NB4 (cell line): Measurements from ENCODE around the gene FAM177B.

ENCODE experiments used
- DNase-seq: peaks from one replicate; pipeline ENCODE4 v3.0.0; 2010; ENCODE audit warnings: low read depth
- H3K4me3 ChIP-seq: one replicate; pipeline ENCODE4 v1.5.1; 2011; ENCODE audit warnings: mild to moderate bottlenecking, low read depth, low read length, moderate library complexity
- MYC ChIP-seq: IDR thresholded peaks from 2 replicates; pipeline ENCODE4 v1.6.1; 2011; ENCODE audit warnings: low read depth, low read length
- POLR2A ChIP-seq: IDR thresholded peaks from 2 replicates; pipeline ENCODE4 v1.6.1; 2011; ENCODE audit warnings: mild to moderate bottlenecking; ENCODE audit not compliant: insufficient read length; ENCODE audit errors: extremely low read depth
- TF ChIP-seq, protein P1 (sequence below): IDR thresholded peaks from 2 replicates; pipeline ENCODE4 v1.6.1; 2011; ENCODE audit warnings: low read depth, low read length
- TF ChIP-seq, protein P2 (sequence below): IDR thresholded peaks from one replicate; pipeline ENCODE4 v1.5.1; 2012; ENCODE audit warnings: low read depth, low read length

The FAM177B gene

DNA sequence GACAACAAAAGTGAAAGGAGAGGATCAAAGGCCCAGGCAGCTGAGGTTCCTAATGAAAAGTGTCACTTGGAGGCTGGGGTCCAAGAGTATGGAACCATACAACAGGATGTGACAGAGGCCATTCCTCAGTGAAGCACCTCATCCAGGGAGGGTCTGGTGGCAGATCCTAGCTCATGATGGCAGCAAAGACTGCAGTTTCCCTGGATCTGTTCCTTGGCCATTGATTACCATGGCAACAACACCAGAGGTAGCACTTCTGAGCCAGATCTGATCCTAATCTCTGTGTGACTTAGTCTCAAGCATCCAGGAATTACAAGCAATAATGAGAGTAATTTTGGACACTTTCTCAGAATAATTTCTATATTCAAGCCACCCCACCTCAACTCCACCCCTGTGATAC lies 12.9 kb downstream of the FAM177B start:
- DNase-seq = no peak
- no peak overlapping the region for H3K4me3 ChIP-seq
- TF ChIP-seq, protein P1, sequence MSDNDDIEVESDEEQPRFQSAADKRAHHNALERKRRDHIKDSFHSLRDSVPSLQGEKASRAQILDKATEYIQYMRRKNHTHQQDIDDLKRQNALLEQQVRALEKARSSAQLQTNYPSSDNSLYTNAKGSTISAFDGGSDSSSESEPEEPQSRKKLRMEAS = no peak
- no peak for TF ChIP-seq POLR2A
- TF ChIP-seq, protein P2, sequence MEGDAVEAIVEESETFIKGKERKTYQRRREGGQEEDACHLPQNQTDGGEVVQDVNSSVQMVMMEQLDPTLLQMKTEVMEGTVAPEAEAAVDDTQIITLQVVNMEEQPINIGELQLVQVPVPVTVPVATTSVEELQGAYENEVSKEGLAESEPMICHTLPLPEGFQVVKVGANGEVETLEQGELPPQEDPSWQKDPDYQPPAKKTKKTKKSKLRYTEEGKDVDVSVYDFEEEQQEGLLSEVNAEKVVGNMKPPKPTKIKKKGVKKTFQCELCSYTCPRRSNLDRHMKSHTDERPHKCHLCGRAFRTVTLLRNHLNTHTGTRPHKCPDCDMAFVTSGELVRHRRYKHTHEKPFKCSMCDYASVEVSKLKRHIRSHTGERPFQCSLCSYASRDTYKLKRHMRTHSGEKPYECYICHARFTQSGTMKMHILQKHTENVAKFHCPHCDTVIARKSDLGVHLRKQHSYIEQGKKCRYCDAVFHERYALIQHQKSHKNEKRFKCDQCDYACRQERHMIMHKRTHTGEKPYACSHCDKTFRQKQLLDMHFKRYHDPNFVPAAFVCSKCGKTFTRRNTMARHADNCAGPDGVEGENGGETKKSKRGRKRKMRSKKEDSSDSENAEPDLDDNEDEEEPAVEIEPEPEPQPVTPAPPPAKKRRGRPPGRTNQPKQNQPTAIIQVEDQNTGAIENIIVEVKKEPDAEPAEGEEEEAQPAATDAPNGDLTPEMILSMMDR = no peak
- no peak for TF ChIP-seq MYC

DNA sequence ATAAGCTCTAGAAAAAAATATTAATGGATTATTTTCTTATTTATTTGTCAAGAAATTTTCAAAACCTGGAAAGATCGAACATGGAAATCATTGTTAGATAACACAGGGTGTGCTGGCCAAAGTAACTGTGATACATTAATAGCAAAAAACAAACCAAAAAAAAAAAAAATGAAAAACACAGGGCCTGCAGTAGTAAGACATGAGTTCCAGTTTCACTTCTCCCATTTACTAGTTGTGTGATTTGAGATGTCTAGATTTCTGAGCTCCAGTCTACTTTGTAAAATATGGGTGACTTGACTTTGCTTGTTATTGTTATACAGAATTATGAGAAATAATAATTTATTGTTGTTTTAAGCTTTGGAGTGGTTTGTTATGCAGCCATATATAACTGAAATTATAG lies 13.6 kb downstream of the FAM177B start:
- no peak for TF ChIP-seq POLR2A
- TF ChIP-seq, protein P1 = no peak
- TF ChIP-seq MYC = no peak
- TF ChIP-seq, protein P2 = no peak
- no peak for DNase-seq

DNA sequence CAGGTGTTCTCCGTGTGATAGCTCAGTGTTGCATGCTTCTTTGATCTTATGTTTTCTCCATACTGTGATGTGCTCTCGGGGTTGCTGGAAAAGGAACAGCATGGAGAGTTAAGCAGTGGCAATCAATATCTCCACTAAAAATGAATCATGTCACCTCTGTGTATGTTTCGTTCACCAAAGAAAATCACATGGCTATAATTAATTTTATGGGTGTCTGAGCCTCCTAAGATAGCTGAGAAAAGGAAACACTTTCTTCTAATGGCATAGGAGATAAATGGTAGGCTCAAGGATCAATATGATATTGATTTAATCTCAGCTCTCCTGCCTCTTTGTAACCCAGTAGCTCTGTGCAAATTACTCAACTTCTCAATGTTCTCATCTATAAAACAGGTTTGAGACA lies 14.3 kb downstream of the FAM177B start:
- no peak for DNase-seq
- no peak for TF ChIP-seq MYC
- TF ChIP-seq, protein P2 = no peak
- TF ChIP-seq POLR2A = no peak
- TF ChIP-seq, protein P1 = no peak
- no peak overlapping the region for H3K4me3 ChIP-seq

More for the DNA sequence above, 13.6 kb downstream of the FAM177B start:
- H3K4me3 ChIP-seq = no peak overlapping the region

DNA sequence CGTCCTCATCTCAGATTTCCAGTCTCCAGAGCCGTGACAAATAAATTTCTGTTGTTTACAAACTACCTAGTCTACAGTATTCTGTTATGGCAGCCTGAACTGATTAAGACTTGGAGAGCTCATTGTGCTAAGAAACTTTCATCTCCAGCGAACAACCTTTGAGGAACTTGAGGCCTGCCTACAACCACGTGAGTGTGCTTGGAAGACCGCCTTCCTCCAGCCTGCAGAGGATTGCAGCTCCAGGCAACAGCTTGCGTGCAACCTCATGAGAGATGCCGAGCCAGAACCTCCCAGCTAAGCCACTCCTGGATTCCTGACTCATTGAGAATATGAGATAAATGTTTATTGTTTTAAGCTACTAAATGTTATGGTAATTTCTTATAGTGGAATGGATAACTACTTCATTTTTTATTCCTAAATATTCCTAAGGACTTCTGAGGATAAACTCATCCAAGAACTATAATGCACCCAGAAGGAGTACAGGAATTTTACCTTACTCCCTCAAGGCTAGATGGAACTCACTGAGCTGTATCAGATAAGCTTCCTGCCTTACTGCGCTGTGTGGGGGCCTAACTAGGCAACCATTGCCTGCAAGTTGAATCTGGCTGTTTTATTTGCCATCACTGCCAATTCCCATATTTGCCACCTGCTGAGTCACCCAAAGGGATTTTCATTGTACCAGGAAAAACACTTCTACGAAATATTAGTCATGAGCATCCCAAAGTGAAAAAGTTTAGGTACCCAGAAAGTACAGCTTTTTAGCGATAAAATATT lies 17.6 kb downstream of the FAM177B start:
- H3K4me3 ChIP-seq = no peak overlapping the region
- DNase-seq = no peak
- no peak for TF ChIP-seq POLR2A
- TF ChIP-seq, protein P1 = no peak
- TF ChIP-seq, protein P2 = no peak
- no peak for TF ChIP-seq MYC

DNA sequence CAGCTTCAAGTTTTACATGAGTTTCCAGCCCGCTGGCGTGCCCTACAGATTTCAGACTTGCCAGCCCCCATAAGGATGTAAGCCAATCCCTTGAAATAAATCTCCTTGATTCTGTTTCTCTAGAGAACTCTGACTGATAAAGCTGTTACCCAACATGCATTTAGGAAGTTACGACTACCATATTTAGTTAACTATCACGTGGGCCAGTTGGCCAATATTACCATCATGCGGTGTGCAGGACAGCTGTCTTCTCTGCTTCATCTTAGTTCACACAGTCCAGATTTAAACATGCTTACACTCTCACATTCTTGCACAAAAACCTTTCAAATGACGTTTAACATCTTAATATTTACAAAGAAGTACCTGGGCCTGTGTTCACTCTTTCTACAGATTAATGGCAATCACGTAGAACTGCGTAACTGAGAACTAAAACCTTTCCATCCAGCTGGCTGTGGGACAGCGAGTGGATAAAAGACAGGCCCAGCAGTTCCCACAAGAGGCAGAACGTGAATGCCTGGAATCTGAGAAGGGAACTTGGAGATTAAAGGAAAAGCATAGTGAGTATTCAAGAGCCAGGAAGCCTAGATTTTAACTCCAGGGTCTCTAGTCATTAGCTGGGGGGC lies 20.8 kb downstream of the FAM177B start:
- DNase-seq = no peak
- no peak for TF ChIP-seq MYC
- TF ChIP-seq, protein P2 = no peak
- TF ChIP-seq POLR2A = no peak
- TF ChIP-seq, protein P1 = no peak
- no peak overlapping the region for H3K4me3 ChIP-seq
